Activated T-helper 1 cell treated with anti-CD3 and anti-CD28 coated beads, Interleukin-12 subunit alpha, Interleukin-12 subunit beta, Interleukin-2, Interleukin-4 antibody, amounts not matched to agents 30 ng/mL and 10 ng/mL and 1 ng/mL, durations not matched to agents 14 hours and 24 hours and 36 hours (primary cell): ENCODE data around the gene CAMTA2. TPM values are rescaled to one million over a fixed set of nuclear protein-coding genes. Genes with fewer than 3 reads are reported as not detected.

ENCODE experiments used
- DNase-seq: peaks from one replicate; pipeline ENCODE4 v3.0.0; 2021; ENCODE audit warnings: low spot score
- H3K27ac Mint-ChIP-seq: one replicate; pipeline ENCODE4 v1.8.0; 2021; ENCODE audit warnings: mild to moderate bottlenecking, mixed read lengths
- H3K27me3 Mint-ChIP-seq: one replicate; pipeline ENCODE4 v1.8.0; 2022; ENCODE audit warnings: mild to moderate bottlenecking, moderate library complexity, mixed read lengths; ENCODE audit not compliant: insufficient read depth
- H3K36me3 Mint-ChIP-seq: one replicate; pipeline ENCODE4 v1.8.0; 2021; ENCODE audit warnings: low read depth, mixed read lengths
- H3K4me1 Mint-ChIP-seq: one replicate; pipeline ENCODE4 v1.8.0; 2021; ENCODE audit warnings: low read depth, mixed read lengths
- H3K4me3 Mint-ChIP-seq: one replicate; pipeline ENCODE4 v1.8.0; 2021; ENCODE audit warnings: mild to moderate bottlenecking, moderate library complexity, mixed read lengths
- H3K9me3 Mint-ChIP-seq: one replicate; pipeline ENCODE4 v1.8.0; 2021; ENCODE audit warnings: mixed read lengths
- intact Hi-C: fragments of 100-400 bp; cut with micrococcal nuclease; formaldehyde crosslinking; loops from one replicate; pipeline ENCODE4 v1.15.1; 2024
- total RNA-seq: library from RNA; stranded (reverse); gene quantifications from 2 replicates; pipeline ENCODE4 v1.2.3, GENCODE V29; 2022

Gene CAMTA2
- total RNA-seq, 1 donor from 2014 or later, result 103 TPM

- peak overlapping the region; percentile 90 for H3K27ac Mint-ChIP-seq
- peaks cover 17% of the 10 kb centered on the region for H3K36me3 Mint-ChIP-seq
- intact Hi-C loops, result loop anchor here (5.0 kb wide), 1 partner anchor 284 kb away; the partner anchor contains the start of gene RABEP1
- DNase-seq, result no peak
- H3K9me3 Mint-ChIP-seq, result no peaks in the 10 kb centered on the region
- H3K4me1 Mint-ChIP-seq, result peaks cover 19% of the 10 kb centered on the region
- H3K27me3 Mint-ChIP-seq, result peaks cover 8% of the 10 kb centered on the region
- peak overlapping the region; percentile 90 for H3K4me3 Mint-ChIP-seq
Observed at GRCh38 chr17:4998027-4998731, 10.7 kb upstream of the CAMTA2 start.

- Mint-ChIP-seq H3K9me3 (no peaks in the 10 kb centered on the region), H3K4me1 (peaks cover 19% of the 10 kb centered on the region), H3K27ac (peak within 1 kb of the TSS; percentile 90), H3K4me3 (peak within 1 kb of the TSS; percentile 90), H3K27me3 (peaks cover 8% of the 10 kb centered on the region), H3K36me3 (peaks cover 17% of the 10 kb centered on the region)
- intact Hi-C loops, result loop anchor here (1.0 to 5.0 kb wide), 7 partner anchors 10 to 285 kb away; partner anchors contain the start of genes CAMTA2, PFN1, RABEP1 and RNF167
- peak; percentile 89 for DNase-seq
Observed at GRCh38 chr17:4997302-4998026, 10.0 kb upstream of the CAMTA2 start, which contains the start of the genes INCA1 and KIF1C. TSS of gene INCA1 (minus strand) at chr17:4997522. CDS start at chr17:4994437, 3,085 bp downstream. TSS of gene KIF1C (plus strand) at chr17:4997950. CDS start at chr17:5000247, 2,297 bp downstream.

- Mint-ChIP-seq H3K27me3 (peaks cover 8% of the 10 kb centered on the region), H3K4me1 (peaks cover 16% of the 10 kb centered on the region), H3K36me3 (peaks cover 13% of the 10 kb centered on the region), H3K27ac (no peak overlapping the region), H3K9me3 (no peaks in the 10 kb centered on the region), H3K4me3 (no peak overlapping the region)
- no peak for DNase-seq
- intact Hi-C loops, result no loop called here
Observed at GRCh38 chr17:4994081-4994595, 6.7 kb upstream of the CAMTA2 start.

- H3K27me3 Mint-ChIP-seq, result no peaks in the 10 kb centered on the region
- intact Hi-C loops, result loop anchor here (1.0 to 2.0 kb wide), 5 partner anchors 8 to 43 kb away; partner anchors contain the start of genes INCA1, KIF1C and SPAG7
- DNase-seq, result no peak
- H3K4me1 Mint-ChIP-seq, result peaks cover 39% of the 10 kb centered on the region
- no peaks in the 10 kb centered on the region for H3K9me3 Mint-ChIP-seq
- H3K4me3 Mint-ChIP-seq, result peak overlapping the region; percentile 95
- peaks cover 32% of the 10 kb centered on the region for H3K36me3 Mint-ChIP-seq
- H3K27ac Mint-ChIP-seq, result peak overlapping the region; percentile 89
Observed at GRCh38 chr17:4987767-4988567, 492 bp upstream of the CAMTA2 start.

GRCh38 chr17:4986403-4986802 lies 1.1 kb downstream of the CAMTA2 start:
- Mint-ChIP-seq H3K36me3 (peaks cover 39% of the 10 kb centered on the region), H3K27ac (peak overlapping the region; percentile 80), H3K9me3 (no peaks in the 10 kb centered on the region), H3K4me3 (peak overlapping the region; percentile 95), H3K4me1 (peaks cover 39% of the 10 kb centered on the region), H3K27me3 (no peaks in the 10 kb centered on the region)
- no peak for DNase-seq
- intact Hi-C loops, result loop anchor here (2.0 kb wide), 1 partner anchor 44 kb away; no protein-coding TSS in a partner anchor

- H3K36me3 Mint-ChIP-seq, result peaks cover 43% of the 10 kb centered on the region
- no peak overlapping the region for H3K4me3 Mint-ChIP-seq
- H3K4me1 Mint-ChIP-seq, result peaks cover 29% of the 10 kb centered on the region
- no peak overlapping the region for H3K27ac Mint-ChIP-seq
- no peaks in the 10 kb centered on the region for H3K27me3 Mint-ChIP-seq
- intact Hi-C loops, result no loop called here
- no peaks in the 10 kb centered on the region for H3K9me3 Mint-ChIP-seq
- DNase-seq, result no peak
Observed at GRCh38 chr17:4982305-4982704, 5.2 kb downstream of the CAMTA2 start.

- intact Hi-C loops, result loop anchor here (1.0 to 2.0 kb wide), 5 partner anchors 8 to 82 kb away; partner anchors contain the start of genes INCA1, KIF1C and SPAG7
- no peaks in the 10 kb centered on the region for H3K27me3 Mint-ChIP-seq
- peaks cover 40% of the 10 kb centered on the region for H3K36me3 Mint-ChIP-seq
- peak overlapping the region; percentile 56 for H3K27ac Mint-ChIP-seq
- H3K4me1 Mint-ChIP-seq, result peaks cover 20% of the 10 kb centered on the region
- H3K4me3 Mint-ChIP-seq, result no peak overlapping the region
- no peaks in the 10 kb centered on the region for H3K9me3 Mint-ChIP-seq
- DNase-seq, result peak; percentile 42
Observed at GRCh38 chr17:4980644-4981216, 6.7 kb downstream of the CAMTA2 start.

GRCh38 chr17:4978726-4979125 lies 8.7 kb downstream of the CAMTA2 start:
- intact Hi-C loops, result no loop called here
- Mint-ChIP-seq H3K27me3 (no peaks in the 10 kb centered on the region), H3K27ac (no peak overlapping the region)

GRCh38 chr17:4974115-4974670 lies 13.3 kb downstream of the CAMTA2 start:
- H3K27ac Mint-ChIP-seq, result peak overlapping the region; percentile 24
- no peak for DNase-seq
- no peak overlapping the region for H3K4me3 Mint-ChIP-seq
- peaks cover 20% of the 10 kb centered on the region for H3K4me1 Mint-ChIP-seq
- peaks cover 55% of the 10 kb centered on the region for H3K36me3 Mint-ChIP-seq
- H3K27me3 Mint-ChIP-seq, result no peaks in the 10 kb centered on the region
- H3K9me3 Mint-ChIP-seq, result no peaks in the 10 kb centered on the region
- intact Hi-C loops, result no loop called here

More at GRCh38 chr17:4978726-4979125, 8.7 kb downstream of the CAMTA2 start:
- Mint-ChIP-seq H3K4me3 (no peak overlapping the region), H3K9me3 (no peaks in the 10 kb centered on the region), H3K4me1 (peaks cover 12% of the 10 kb centered on the region), H3K36me3 (peaks cover 51% of the 10 kb centered on the region)
- no peak for DNase-seq

GRCh38 chr17:4973256-4974114 lies 14.0 kb downstream of the CAMTA2 start:
- intact Hi-C loops, result no loop called here
- no peaks in the 10 kb centered on the region for H3K9me3 Mint-ChIP-seq
- H3K27ac Mint-ChIP-seq, result peak overlapping the region; percentile 24
- no peak for DNase-seq
- H3K4me3 Mint-ChIP-seq, result no peak overlapping the region
- peaks cover 27% of the 10 kb centered on the region for H3K4me1 Mint-ChIP-seq
- H3K36me3 Mint-ChIP-seq, result peaks cover 54% of the 10 kb centered on the region
- H3K27me3 Mint-ChIP-seq, result no peaks in the 10 kb centered on the region

- DNase-seq, result no peak
- Mint-ChIP-seq H3K27me3 (no peaks in the 10 kb centered on the region), H3K36me3 (peaks cover 51% of the 10 kb centered on the region), H3K9me3 (no peaks in the 10 kb centered on the region), H3K4me1 (peaks cover 27% of the 10 kb centered on the region), H3K27ac (peak overlapping the region; percentile 19), H3K4me3 (no peak overlapping the region)
- intact Hi-C loops, result no loop called here
Observed at GRCh38 chr17:4972752-4973151, 14.7 kb downstream of the CAMTA2 start.
